ENCODE results near the gene GGCX. TPM values are rescaled to one million over a fixed set of nuclear protein-coding genes. Genes with fewer than 3 reads are reported as not detected.
"Not testable (repeated sequence)": the region's sequence is repeated elsewhere in the genome, so short reads cannot be mapped to it uniquely, and the experiment has no call there.

GGCX gene
- total RNA-seq, 2 donors from 2014 or later, result 15.6 to 17.8 TPM

DNA sequence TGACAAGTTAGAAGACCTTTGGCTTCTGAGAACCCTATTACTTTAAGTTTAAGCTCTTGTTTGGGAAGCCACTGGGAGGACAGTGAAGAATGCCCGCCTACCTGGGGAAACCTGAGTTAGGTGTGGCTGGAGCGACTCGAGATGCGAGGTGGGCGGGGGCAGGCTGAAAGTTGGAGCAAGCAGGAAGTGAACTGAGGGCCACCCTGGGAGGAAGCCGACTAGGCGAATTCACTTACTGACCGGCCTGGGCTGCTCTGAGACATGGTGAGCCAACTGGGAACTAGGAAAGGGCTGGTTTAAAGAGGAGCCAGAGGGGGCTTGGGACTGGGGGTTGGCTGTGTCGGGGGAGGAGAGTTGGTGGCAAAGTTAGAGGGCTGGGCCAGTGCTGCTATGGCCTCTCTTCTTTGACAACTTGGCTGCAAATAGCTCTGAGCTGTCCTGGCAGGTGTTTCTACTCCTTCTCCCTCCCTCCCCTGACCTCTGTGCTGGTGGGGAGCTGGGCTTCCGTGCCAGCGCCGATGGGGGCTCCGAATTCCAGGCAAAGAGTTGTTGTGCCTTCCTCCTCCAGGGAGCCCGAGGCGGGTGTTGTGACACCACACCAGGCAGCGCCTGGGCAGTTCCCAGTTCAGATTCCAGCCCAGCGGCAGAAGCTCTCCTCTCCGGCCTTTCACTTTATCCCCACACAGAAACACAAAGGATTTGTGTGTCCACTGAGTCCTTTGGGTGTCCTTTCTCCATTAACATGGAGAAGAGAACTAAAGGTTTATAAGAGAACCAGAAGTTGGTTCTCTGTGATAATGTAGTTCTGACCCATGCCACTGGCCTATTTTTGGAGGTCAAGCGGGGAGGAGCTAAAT, 16.3 kb upstream of the GGCX start, which contains the start of gene VAMP8:
TSS of gene VAMP8 (plus strand) at position 201 of the 857 bp plus-strand sequence. CDS start at position 262, 61 bp downstream.
- H3K36me3 Mint-ChIP-seq (ENCODE audit: low read depth), result peaks cover 3% of the 10 kb centered on the region
- no peaks in the 10 kb centered on the region for H3K27me3 Mint-ChIP-seq
- H3K4me1 Mint-ChIP-seq, result peaks cover 23% of the 10 kb centered on the region
- H3K4me3 Mint-ChIP-seq, result peak within 1 kb of the TSS; percentile 94
- peak; percentile 84 for ATAC-seq
- peak within 1 kb of the TSS; percentile 97 for H3K27ac Mint-ChIP-seq
- peak in 2 of 3 donors; percentile 54 to 56 for DNase-seq
- H3K9me3 ChIP-seq (ENCODE audit: control insufficient read depth, low read length, poor library complexity, severe bottlenecking), result no peaks in the 10 kb centered on the region

DNA sequence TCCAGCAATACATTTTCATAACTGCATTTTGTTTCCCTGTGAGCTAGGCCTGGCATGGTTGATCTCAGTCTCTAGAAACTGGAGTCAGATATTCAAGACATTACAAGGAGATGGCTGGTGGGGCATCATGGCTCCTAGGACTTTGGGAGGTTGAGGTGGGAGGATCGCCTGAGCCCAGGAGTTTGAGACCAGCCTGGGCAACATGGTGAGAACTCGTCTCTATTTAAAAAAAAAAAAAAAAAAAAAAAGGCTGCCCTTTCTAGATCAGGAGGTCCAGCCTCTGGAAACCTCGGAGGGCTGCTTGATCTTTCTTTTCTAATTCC, 15.7 kb upstream of the GGCX start:
- no peak for ATAC-seq
- H3K27me3 Mint-ChIP-seq, result no peaks in the 10 kb centered on the region
- H3K4me1 Mint-ChIP-seq, result peaks cover 19% of the 10 kb centered on the region
- DNase-seq, result no peak
- H3K9me3 ChIP-seq (ENCODE audit: control insufficient read depth, low read length, poor library complexity, severe bottlenecking), result no peaks in the 10 kb centered on the region
- H3K36me3 Mint-ChIP-seq (ENCODE audit: low read depth), result peaks cover 3% of the 10 kb centered on the region
- peak overlapping the region; percentile 94 for H3K4me3 Mint-ChIP-seq
- peak overlapping the region; percentile 97 for H3K27ac Mint-ChIP-seq

DNA sequence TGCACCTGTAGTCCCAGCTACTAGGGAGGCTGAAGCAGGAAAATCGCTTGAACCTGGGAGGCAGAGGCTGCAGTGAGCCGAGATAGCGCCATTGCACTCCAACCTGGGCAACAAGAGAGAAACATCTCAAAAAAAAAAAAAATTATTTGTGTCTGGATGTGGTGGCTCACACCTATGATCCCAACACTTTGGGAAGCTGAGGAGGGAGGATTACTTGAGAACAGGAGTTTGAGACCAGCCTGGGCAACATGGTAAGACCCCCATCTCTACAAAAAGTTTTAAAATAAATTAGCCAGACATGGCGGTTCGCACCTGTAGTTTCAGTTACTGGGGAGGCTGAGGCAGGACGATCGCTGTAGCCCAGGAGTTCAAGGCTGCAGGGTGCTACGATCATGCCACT, 14.4 kb upstream of the GGCX start:
- Mint-ChIP-seq H3K4me1 (peaks cover 19% of the 10 kb centered on the region), H3K27me3 (peaks cover under 1% of the 10 kb centered on the region), H3K27ac (no peak overlapping the region), H3K4me3 (no peak overlapping the region), H3K36me3 (ENCODE audit: low read depth) (peaks cover 3% of the 10 kb centered on the region)
- H3K9me3 ChIP-seq (ENCODE audit: control insufficient read depth, low read length, poor library complexity, severe bottlenecking), result no peaks in the 10 kb centered on the region
- DNase-seq (no peak), ATAC-seq (no peak)

DNA sequence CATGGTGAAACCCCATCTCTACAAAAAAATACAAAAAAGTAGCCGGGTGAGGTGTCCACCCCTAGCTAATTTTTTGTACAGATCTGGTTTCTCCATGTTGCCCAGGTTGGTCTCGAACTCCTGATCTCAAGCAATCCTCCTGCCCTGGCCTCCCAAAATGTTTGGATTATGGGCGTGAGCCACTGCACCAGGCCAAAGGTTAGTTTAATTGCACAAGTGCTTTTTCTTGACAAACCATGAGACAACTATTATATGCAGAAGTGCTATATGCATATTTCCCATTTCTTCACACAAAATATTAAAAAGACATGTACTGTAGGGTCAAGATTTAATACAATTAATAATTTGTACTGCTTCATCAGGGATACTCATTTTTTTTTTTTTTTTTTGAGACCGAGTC, 5.0 kb upstream of the GGCX start:
- Mint-ChIP-seq H3K4me1 (peaks cover 6% of the 10 kb centered on the region), H3K36me3 (ENCODE audit: low read depth) (peaks cover 4% of the 10 kb centered on the region), H3K27ac (no peak overlapping the region), H3K4me3 (no peak overlapping the region), H3K27me3 (peaks cover 10% of the 10 kb centered on the region)
- DNase-seq, result no peak
- H3K9me3 ChIP-seq (ENCODE audit: control insufficient read depth, low read length, poor library complexity, severe bottlenecking), result no peaks in the 10 kb centered on the region
- ATAC-seq, result no peak

DNA sequence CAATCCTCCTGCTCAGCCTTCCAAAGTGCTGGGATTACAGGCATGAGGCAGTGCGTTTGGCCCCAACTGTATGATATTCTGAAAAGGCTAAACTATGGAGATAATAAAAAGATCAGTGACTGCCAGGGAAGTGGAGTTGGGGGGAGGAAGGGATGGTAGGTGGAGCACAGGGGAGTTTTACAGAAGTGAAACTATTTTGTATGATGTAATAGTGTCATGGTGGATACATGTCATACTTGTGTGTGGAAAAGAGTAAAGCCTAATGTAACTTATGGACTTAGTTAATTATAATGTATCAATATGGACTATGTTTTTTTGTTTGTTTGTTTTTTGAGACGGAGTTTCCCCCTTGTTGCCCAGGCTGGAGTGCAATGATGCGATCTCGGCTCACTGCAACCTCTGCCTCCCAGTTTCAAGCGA, 2.9 kb upstream of the GGCX start:
- no peak overlapping the region for H3K4me3 Mint-ChIP-seq
- H3K36me3 Mint-ChIP-seq (ENCODE audit: low read depth), result no peaks in the 10 kb centered on the region
- H3K9me3 ChIP-seq (ENCODE audit: control insufficient read depth, low read length, poor library complexity, severe bottlenecking), result no peaks in the 10 kb centered on the region
- H3K27me3 Mint-ChIP-seq, result no peaks in the 10 kb centered on the region
- ATAC-seq, result no peak
- H3K4me1 Mint-ChIP-seq, result peaks cover 13% of the 10 kb centered on the region
- no peak for DNase-seq
- H3K27ac Mint-ChIP-seq, result no peak overlapping the region

DNA sequence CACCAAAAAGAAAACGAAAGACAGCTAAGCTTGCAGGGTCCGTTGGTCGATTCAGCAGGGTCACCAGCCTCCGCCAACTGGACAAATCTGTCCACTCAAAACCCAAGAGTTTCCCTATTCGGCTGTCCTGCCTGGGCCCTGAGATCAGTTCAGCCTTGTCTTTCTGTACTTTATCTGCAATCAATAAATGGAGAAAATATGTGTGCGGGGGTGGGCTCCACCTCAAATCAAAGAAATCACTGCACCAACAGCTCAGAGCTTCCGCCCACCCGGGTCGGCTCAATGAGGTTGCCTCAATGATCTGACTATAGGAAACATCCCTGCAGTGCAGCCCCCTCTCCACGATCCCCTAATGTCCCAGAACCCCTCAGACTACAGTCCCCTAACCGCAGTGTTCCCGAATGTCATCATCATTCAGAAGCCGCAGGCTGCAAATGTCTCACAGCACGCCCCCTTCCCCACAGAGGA, 447 bp downstream of the GGCX start:
- Mint-ChIP-seq H3K4me3 (peak overlapping the region; percentile 93), H3K4me1 (peaks cover 13% of the 10 kb centered on the region), H3K36me3 (ENCODE audit: low read depth) (peaks cover 2% of the 10 kb centered on the region), H3K27ac (peak overlapping the region; percentile 94), H3K27me3 (no peaks in the 10 kb centered on the region)
- DNase-seq, result no peak
- no peaks in the 10 kb centered on the region for H3K9me3 ChIP-seq (ENCODE audit: control insufficient read depth, low read length, poor library complexity, severe bottlenecking)
- no peak for ATAC-seq

DNA sequence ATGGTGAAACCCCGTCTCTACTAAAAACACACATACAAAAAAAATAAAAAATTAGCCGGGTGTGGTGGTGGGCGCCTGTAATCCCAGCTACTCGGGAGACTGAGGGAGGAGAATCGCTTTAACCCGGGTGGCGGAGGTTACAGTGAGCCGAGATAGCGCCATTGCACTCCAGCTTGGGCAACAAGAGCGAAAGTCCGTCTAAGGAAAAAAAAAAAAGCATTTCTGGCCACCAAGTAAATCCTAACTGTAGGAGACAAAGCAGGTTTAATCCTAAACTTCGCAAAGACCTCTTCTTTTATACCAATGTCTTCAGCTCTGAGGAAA, 928 bp downstream of the GGCX start:
- not testable (repeated sequence) for ATAC-seq
- peaks cover 13% of the 10 kb centered on the region for H3K4me1 Mint-ChIP-seq

DNA sequence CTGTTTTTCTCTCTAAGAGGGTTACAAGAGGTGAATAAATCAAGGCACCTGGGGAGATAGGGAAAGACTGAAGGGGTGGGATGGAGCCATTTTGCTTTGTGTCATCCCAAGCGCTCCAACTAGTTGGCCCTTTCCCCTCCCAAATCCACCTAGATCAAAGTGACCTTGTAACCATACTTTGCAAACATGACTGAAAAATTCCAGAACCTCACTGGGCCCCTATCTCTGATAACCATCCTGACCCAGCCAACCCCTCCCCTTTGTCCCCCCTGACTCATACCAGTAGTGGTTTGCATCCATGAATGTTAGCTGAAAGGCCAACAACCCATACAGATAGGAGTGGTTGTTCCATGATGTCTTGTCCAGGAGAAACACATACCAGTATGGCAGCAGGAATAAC, 3.1 kb downstream of the GGCX start:
- no peak for ATAC-seq
- Mint-ChIP-seq H3K4me3 (no peak overlapping the region), H3K36me3 (ENCODE audit: low read depth) (peaks cover 5% of the 10 kb centered on the region)

More for the DNA sequence above, 928 bp downstream of the GGCX start:
- H3K27ac Mint-ChIP-seq, result peak overlapping the region; percentile 94
- H3K27me3 Mint-ChIP-seq; H3K9me3 ChIP-seq (ENCODE audit: control insufficient read depth, low read length, poor library complexity, severe bottlenecking); DNase-seq; H3K36me3 Mint-ChIP-seq (ENCODE audit: low read depth): not testable (repeated sequence)
- H3K4me3 Mint-ChIP-seq, result peak overlapping the region; percentile 93

DNA sequence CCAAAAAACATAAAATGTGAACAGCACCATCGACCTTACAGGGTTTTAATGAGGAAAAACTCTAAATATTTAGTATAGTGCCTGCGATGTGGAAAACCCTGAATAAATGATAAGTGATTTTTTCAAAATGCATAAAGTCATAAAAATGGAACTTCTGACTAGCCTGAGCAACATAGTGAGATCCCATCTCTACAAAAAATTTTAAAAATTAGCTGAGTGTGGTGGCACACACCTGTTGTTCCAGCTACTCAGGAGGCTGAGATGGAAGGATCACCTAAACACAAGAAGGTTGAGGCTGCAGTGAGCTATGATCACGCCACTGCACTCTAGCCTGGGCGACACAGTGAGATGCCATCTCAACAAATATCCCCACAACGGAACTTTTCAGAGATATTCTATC, 4.2 kb downstream of the GGCX start:
- Mint-ChIP-seq H3K4me1 (peaks cover 11% of the 10 kb centered on the region), H3K27me3 (no peaks in the 10 kb centered on the region), H3K27ac (no peak overlapping the region), H3K36me3 (ENCODE audit: low read depth) (peaks cover 6% of the 10 kb centered on the region), H3K4me3 (no peak overlapping the region)
- no peak for DNase-seq
- ATAC-seq, result no peak
- H3K9me3 ChIP-seq (ENCODE audit: control insufficient read depth, low read length, poor library complexity, severe bottlenecking), result no peaks in the 10 kb centered on the region

More for the DNA sequence above, 3.1 kb downstream of the GGCX start:
- H3K4me1 Mint-ChIP-seq, result peaks cover 13% of the 10 kb centered on the region
- no peak for DNase-seq
- no peaks in the 10 kb centered on the region for H3K27me3 Mint-ChIP-seq
- no peak overlapping the region for H3K27ac Mint-ChIP-seq
- H3K9me3 ChIP-seq (ENCODE audit: control insufficient read depth, low read length, poor library complexity, severe bottlenecking), result no peaks in the 10 kb centered on the region

DNA sequence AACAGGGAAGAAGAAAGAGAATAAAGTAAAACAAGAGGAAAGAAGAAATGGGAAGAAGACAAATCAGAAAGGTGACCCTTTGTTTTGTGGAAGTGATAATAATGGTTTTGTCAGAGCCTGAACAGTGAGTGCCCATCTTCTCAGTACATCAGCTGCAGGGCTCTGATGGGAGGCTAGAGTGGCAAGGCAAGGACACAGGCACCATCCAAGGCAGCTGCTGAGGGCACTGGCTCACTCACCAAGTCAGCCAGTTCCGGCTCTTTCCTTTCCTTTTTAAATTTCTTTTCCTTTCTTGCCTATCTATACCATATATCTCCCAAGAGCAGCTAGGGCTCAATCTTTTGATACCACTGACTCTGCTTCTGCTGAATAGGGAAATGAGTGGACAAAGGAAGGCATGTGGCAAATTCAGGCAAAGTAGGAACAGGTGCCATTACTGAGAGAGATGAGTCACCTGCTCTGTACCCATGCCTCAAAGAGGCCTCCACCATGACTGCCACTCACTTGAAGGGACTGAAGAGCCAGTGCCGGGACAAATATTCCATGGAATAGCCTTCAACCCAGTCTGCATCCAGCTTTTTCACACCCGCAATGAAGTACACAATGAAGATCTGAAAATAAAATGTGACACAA, 6.2 kb downstream of the GGCX start:
- peak overlapping the region; percentile 21 for H3K27ac Mint-ChIP-seq
- H3K36me3 Mint-ChIP-seq (ENCODE audit: low read depth), result peaks cover 6% of the 10 kb centered on the region
- no peak for ATAC-seq

DNA sequence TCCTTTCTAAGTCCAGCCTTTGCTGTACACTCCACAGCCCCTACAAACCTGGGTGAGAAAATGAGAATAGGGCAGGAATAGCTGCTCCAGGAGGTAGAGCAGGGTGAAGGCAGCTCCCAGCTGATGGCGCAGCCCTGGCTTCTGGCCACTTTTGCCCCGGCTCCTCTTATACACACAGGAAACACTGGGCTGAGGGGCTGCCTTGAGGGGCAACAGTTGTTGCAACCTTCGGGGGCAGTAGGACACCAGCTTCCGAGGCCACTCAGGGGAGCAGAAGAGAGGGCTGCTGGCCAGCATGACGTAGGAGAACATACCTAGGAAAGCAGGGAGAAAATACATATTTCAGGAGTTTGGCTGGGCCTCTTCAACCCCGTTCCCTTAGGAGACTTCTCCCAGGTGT, 8.1 kb downstream of the GGCX start:
- ATAC-seq (no peak), DNase-seq (no peak)
- peaks cover 4% of the 10 kb centered on the region for H3K4me1 Mint-ChIP-seq
- H3K27ac Mint-ChIP-seq, result no peak overlapping the region
- no peaks in the 10 kb centered on the region for H3K27me3 Mint-ChIP-seq
- H3K36me3 Mint-ChIP-seq (ENCODE audit: low read depth), result peaks cover 6% of the 10 kb centered on the region
- H3K4me3 Mint-ChIP-seq, result no peak overlapping the region
- H3K9me3 ChIP-seq (ENCODE audit: control insufficient read depth, low read length, poor library complexity, severe bottlenecking), result no peaks in the 10 kb centered on the region

More for the DNA sequence above, 6.2 kb downstream of the GGCX start:
- Mint-ChIP-seq H3K4me1 (peaks cover 6% of the 10 kb centered on the region), H3K4me3 (no peak overlapping the region), H3K27me3 (no peaks in the 10 kb centered on the region)
- H3K9me3 ChIP-seq (ENCODE audit: control insufficient read depth, low read length, poor library complexity, severe bottlenecking), result no peaks in the 10 kb centered on the region
- no peak for DNase-seq

DNA sequence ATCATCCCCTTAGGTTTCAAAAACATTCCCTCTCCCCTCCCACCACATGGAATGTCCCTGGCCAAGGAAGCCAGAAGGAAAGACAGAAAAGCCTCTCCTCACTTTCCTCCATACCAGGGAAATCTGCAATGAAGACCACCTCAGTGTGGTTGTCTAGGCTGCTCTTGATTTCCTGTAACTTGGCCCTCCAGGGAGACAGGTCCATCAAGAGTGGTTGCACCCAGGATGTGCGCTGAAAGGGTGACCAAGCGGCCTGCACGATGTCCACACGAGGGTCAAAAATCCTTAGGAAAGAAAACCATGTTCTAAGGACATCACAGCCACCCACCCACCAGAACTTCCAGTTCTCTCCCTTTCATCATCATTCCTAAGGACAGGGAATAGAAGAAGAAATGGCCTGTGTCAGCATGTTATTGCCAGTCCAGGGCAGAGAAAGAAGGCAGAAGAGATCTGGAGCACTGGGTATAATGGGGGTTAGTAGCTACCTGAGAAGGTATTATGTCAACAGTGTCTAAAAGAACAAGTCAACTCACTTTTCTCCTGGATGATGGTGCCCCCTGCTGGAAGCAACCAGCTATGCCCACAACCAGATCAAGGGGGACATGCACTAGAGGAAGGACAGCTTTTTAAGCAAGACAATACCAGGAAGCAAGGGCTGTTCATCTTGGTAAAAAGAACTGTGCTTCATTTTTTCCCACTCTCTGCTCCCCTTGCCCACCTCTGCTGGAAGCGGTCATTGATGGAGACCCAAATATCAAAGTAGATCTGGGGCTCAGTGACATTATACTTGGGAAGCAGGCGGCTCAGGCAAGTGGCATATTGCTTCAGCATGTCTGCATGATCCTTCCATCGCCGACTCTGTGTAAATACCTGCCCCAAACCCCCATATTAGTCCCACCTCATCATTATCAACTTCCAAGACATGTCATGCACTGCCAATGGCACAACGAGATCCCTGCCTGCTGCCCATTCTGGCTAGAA, 9.3 kb downstream of the GGCX start:
- ATAC-seq (peak; percentile 97), DNase-seq (peak; percentile 63 to 88 (median 71))
- peaks cover 4% of the 10 kb centered on the region for H3K36me3 Mint-ChIP-seq (ENCODE audit: low read depth)
- no peak overlapping the region for H3K27ac Mint-ChIP-seq
- H3K9me3 ChIP-seq (ENCODE audit: control insufficient read depth, low read length, poor library complexity, severe bottlenecking), result no peaks in the 10 kb centered on the region
- H3K27me3 Mint-ChIP-seq, result no peaks in the 10 kb centered on the region
- peaks cover 4% of the 10 kb centered on the region for H3K4me1 Mint-ChIP-seq
- H3K4me3 Mint-ChIP-seq, result no peak overlapping the region

DNA sequence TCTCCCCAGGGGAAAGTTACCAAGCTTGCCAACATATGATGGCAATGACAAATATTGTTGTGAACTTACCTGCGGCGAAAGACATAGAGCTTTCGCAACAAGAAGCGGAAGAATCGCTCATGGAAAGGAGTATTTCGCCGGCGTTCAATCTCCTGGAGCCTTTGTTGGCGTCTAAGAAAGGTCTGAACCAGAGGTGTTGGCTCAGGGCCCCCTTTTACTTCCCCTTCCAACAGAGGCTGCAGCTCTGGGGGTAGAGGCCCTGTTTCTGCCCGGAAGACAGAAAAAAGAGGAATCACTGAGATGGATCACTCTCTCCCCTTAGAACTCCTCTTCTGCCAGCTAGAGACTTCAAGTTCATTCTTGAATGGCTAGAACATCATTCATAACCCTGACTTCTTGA, 10.8 kb downstream of the GGCX start:
- H3K27ac Mint-ChIP-seq, result peak overlapping the region; percentile 75
- H3K36me3 Mint-ChIP-seq (ENCODE audit: low read depth), result peaks cover 4% of the 10 kb centered on the region

More for the DNA sequence above, 10.8 kb downstream of the GGCX start:
- Mint-ChIP-seq H3K4me1 (peaks cover 4% of the 10 kb centered on the region), H3K27me3 (no peaks in the 10 kb centered on the region), H3K4me3 (no peak overlapping the region)
- H3K9me3 ChIP-seq (ENCODE audit: control insufficient read depth, low read length, poor library complexity, severe bottlenecking), result no peaks in the 10 kb centered on the region
- ATAC-seq, result no peak
- DNase-seq, result no peak

Measured in T-helper 17 cell (primary cell).